Right lobe of liver (tissue), 6 donors: ENCODE measurements around the gene ADGRV1. TPM values are rescaled to one million over a fixed set of nuclear protein-coding genes. Genes with fewer than 3 reads are reported as not detected.
"Not testable (repeated sequence)": the region's sequence is repeated elsewhere in the genome, so short reads cannot be mapped to it uniquely, and the experiment has no call there.

Source experiments
- ATAC-seq, 4 donors: fragments of 200-7000 bp; cut with Tn5 transposase; one replicate each; pipeline ENCODE4 v1.9.1; 2020; ENCODE audit warnings: mild to moderate bottlenecking in 4 of 4, moderate library complexity in 4 of 4
- DNase-seq, 3 donors: peaks; one replicate each; pipeline ENCODE4 v3.0.0-alpha.2; 2020
- H3K27ac ChIP-seq, 3 donors: fragments of 200-600 bp; one replicate each; pipeline ENCODE4 v1.8.0; 2022
- H3K27me3 ChIP-seq, 2 donors: fragments of 200-600 bp; one replicate each; pipeline ENCODE4 v1.8.0; 2022
- H3K36me3 ChIP-seq, 4 donors: fragments of 200-600 bp; sonication (generic) in 1 of 4; one replicate each; pipeline versions ENCODE4 v1.5.1 to v1.8.0; 2017 to 2022; ENCODE audit warnings: control low read depth in 1 of 4
- H3K4me1 ChIP-seq, 4 donors: fragments of 200-600 bp; sonication (generic) in 1 of 4; one replicate each; pipeline versions ENCODE4 v1.5.1 to v1.8.0; 2017 to 2022; ENCODE audit warnings: control low read depth in 1 of 4
- H3K4me3 ChIP-seq, 3 donors: fragments of 200-600 bp; one replicate each; pipeline ENCODE4 v1.8.0; 2022
- H3K9me3 ChIP-seq, 4 donors: fragments of 200-600 bp; sonication (generic) in 1 of 4; one replicate each; pipeline versions ENCODE4 v1.5.1 to v1.8.0; 2017 to 2022; ENCODE audit warnings: control low read depth in 1 of 4
- CTCF ChIP-seq, 4 donors: fragments of 200-600 bp in 3 of 4; fragments of 450-650 bp in 1 of 4; IDR thresholded peaks; one replicate each; pipeline versions ENCODE4 v1.5.1 to v1.8.0; 2016 to 2022; ENCODE audit warnings: antibody characterized with exemption in 4 of 4, mild to moderate bottlenecking in 2 of 4
- POLR2A ChIP-seq: fragments of 450-650 bp; IDR thresholded peaks from one replicate; pipeline ENCODE4 v1.6.1; 2017; ENCODE audit warnings: antibody characterized with exemption, mild to moderate bottlenecking
- WGBS: methylation state at CpG from one replicate; pipeline ENCODE4 v1.1.6; 2018; ENCODE audit warnings: low coverage, low lambda C conversion rate; ENCODE audit not compliant: insufficient coverage; ENCODE audit errors: missing lambda C conversion rate; 5-methylcytosine and 5-hydroxymethylcytosine counted together
- intact Hi-C, 2 donors: fragments of 100-400 bp; cut with DNase I; formaldehyde crosslinking; loops; one replicate each; pipeline versions ENCODE4 v1.11.2 to v1.14.1; 2022
- total RNA-seq, 6 experiments: library from RNA; depleted of rRNA in 2 of 6; stranded (reverse); fragments of >200 nt in 2 of 6; fragmentation: NEBNext Ultra II Directional in 3 of 6; extraction: Animal tissue kit (Norgen Biotek cat#: 25700) in 3 of 6; gene quantifications; one replicate each; pipeline versions ENCODE4 v1.1.0 to v1.2.4, GENCODE V29; 2016 to 2023
- donor health status: DM: no; HTN: yes; CAD: no.
- donor health status: DM: no; HTN: no; CAD: no.
- donor health status: DM: no; HTN: no; CAD: no.
- donor health status: DM: no; HTN: yes; CAD: no.
- donor health status: DM: no; HTN: yes; CAD: no.

Gene ADGRV1
- total RNA-seq, 6 experiments from 2014 or later: 4.5 to 15.9 (median 7.4) TPM

GRCh38 chr5:91032125-91032524 lies 473.5 kb downstream of the ADGRV1 start:
- DNase-seq: no peak
- TF ChIP-seq CTCF (IDR thresholded peaks at IDR 0.05): no peak
- no peak for TF ChIP-seq POLR2A
- intact Hi-C loops: no loop called here
- Histone ChIP-seq H3K9me3 (no peaks in the 10 kb centered on the region), H3K27me3 (no peaks in the 10 kb centered on the region), H3K4me3 (no peak overlapping the region), H3K27ac (no peak overlapping the region), H3K4me1 (peaks cover 0 to 47% (median 12%) of the 10 kb centered on the region in 4 donors), H3K36me3 (no peaks in the 10 kb centered on the region)
- ATAC-seq: no peak
- 79% methylated on average over 4 of the region's 5 CpGs for WGBS

- Histone ChIP-seq H3K4me3 (no peak overlapping the region), H3K9me3 (no peaks in the 10 kb centered on the region), H3K27me3 (no peaks in the 10 kb centered on the region), H3K27ac (peak overlapping the region; percentile 10 to 76 (median 66)), H3K4me1 (peaks cover 0 to 35% (median 6%) of the 10 kb centered on the region in 4 donors), H3K36me3 (no peaks in the 10 kb centered on the region)
- DNase-seq (peak; percentile 37 to 84 (median 71)), ATAC-seq (peak; percentile 88 to 96 (median 91))
- intact Hi-C loops: no loop called here
- WGBS: 36% methylated on average over 1 of the region's 1 CpG
- TF ChIP-seq CTCF (IDR thresholded peaks at IDR 0.05): no peak
- TF ChIP-seq POLR2A: no peak
Measured at GRCh38 chr5:91033370-91033769, 474.8 kb downstream of the ADGRV1 start.

- WGBS: 67% methylated on average over 2 of the region's 2 CpGs
- Histone ChIP-seq H3K9me3 (no peaks in the 10 kb centered on the region), H3K27me3 (no peaks in the 10 kb centered on the region), H3K36me3 (no peaks in the 10 kb centered on the region), H3K27ac (no peak overlapping the region), H3K4me3 (no peak overlapping the region), H3K4me1 (peaks cover 0 to 15% (median under 1%) of the 10 kb centered on the region in 4 donors)
- TF ChIP-seq POLR2A (no peak), CTCF (IDR thresholded peaks at IDR 0.05) (no peak)
- ATAC-seq: no peak
- intact Hi-C loops: no loop called here
- DNase-seq: no peak
Measured at GRCh38 chr5:91038180-91038808, 479.7 kb downstream of the ADGRV1 start.

- H3K27ac ChIP-seq, H3K4me1 ChIP-seq, DNase-seq, intact Hi-C loops, H3K4me3 ChIP-seq, H3K9me3 ChIP-seq, H3K27me3 ChIP-seq, ATAC-seq, H3K36me3 ChIP-seq: not testable (repeated sequence)
- WGBS: 80% methylated on average over 1 of the region's 1 CpG
Measured at GRCh38 chr5:91041132-91041531, 482.5 kb downstream of the ADGRV1 start.

GRCh38 chr5:91042247-91042935 lies 483.8 kb downstream of the ADGRV1 start:
- intact Hi-C loops: no loop called here
- Histone ChIP-seq H3K36me3 (no peaks in the 10 kb centered on the region), H3K27me3 (no peaks in the 10 kb centered on the region), H3K27ac (no peak overlapping the region), H3K9me3 (no peaks in the 10 kb centered on the region), H3K4me3 (no peak overlapping the region), H3K4me1 (peaks cover 0 to 8% (median 0%) of the 10 kb centered on the region in 4 donors)
- TF ChIP-seq CTCF (IDR thresholded peaks at IDR 0.05): no peak
- no peak for TF ChIP-seq POLR2A
- 100% methylated on average over 1 of the region's 1 CpG for WGBS
- ATAC-seq (no peak), DNase-seq (no peak)
